Right hindlimb (tissue), 1 donor: ENCODE data around the gene C22orf23.
A peak's percentile ranks its signal among the peaks of the same experiment; 100 is the strongest.

Experiments
- DNase-seq: peaks from one replicate; pipeline ENCODE4 v3.0.0-alpha.2; 2018

The C22orf23 gene

GRCh38 chr22:37924386-37925065, 28.9 kb downstream of the C22orf23 start:
- no peak for DNase-seq

DNA sequence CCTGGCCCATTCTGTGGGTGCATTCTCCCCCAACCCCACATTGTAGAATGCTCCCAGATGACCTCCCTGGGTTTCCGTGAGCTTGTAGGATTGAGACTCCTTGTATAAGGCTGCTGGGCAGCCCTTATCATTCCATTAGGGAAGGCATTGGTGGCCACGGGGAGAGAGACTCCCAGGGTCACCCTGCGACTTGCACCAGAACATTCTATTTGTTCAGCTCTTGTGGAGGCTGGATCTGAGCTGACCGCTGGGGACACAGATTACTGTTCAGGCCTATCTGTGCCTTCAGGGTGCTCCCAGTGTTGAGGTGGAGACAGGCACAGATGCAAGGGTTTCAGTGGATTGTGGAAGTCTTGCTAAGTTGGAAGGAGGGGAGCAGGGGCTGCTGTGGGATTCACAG, 29.5 kb downstream of the C22orf23 start:
- no peak for DNase-seq

GRCh38 chr22:37922191-37922590, 31.2 kb downstream of the C22orf23 start:
- DNase-seq = no peak

- no peak for DNase-seq
These were observed 33.3 kb downstream of the C22orf23 start for GRCh38 chr22:37920126-37920525.

DNA sequence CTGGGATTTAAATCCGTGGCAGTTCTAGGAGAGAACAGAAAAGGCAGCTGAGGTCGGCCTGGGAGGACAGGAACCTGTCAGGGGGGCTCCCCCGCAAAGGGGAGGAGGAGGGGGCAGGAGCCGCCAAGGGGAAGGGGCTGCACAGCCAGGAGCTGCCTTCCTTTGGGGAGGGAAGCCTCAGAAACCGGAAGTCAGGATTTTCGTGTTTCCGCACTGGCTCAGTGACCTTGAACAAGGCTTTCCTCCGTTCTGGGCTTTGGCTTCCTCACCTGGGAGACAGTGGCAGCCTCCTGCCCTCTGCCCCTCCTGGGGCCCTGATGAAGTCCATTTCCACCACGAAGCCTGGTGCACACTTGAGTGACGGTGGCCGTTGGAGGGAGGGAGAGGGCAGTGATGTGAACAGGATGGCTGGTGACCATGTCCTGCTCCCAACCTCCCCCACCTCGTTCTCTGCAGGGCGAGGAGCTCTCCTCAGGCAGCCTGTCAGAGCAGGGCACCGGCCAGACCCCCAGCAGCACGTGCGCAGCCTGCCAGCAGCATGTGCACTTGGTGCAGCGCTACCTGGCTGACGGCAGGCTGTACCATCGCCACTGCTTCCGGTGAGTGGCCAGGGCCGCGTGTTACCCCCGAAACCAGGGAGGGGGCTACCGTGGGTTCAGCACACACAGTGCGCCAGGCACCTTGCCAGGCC, 34.7 kb downstream of the C22orf23 start:
- DNase-seq = no peak

GRCh38 chr22:37917874-37918548, 35.4 kb downstream of the C22orf23 start:
- DNase-seq = no peak

- DNase-seq = no peak
These were observed 37.1 kb downstream of the C22orf23 start for GRCh38 chr22:37916311-37916710.

GRCh38 chr22:37913233-37913721, 40.1 kb downstream of the C22orf23 start:
- DNase-seq = no peak

DNA sequence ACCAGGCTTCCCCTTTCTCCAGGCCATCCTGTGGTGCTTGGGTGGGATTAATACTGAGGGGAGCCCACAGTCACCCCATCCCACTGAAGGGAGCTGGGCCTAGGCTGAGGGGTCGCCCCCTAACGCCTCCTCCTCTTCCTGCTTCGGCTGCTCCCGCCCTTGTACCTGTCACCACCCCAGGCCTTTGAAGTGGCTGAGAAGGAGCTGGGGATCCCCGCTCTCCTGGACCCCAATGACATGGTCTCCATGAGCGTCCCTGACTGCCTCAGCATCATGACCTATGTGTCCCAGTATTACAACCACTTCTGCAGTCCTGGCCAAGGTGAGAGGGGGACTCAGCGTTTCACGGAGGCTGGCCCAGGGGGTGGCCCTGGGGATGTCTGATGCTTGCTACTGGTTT, 41.2 kb downstream of the C22orf23 start:
- DNase-seq = no peak

DNA sequence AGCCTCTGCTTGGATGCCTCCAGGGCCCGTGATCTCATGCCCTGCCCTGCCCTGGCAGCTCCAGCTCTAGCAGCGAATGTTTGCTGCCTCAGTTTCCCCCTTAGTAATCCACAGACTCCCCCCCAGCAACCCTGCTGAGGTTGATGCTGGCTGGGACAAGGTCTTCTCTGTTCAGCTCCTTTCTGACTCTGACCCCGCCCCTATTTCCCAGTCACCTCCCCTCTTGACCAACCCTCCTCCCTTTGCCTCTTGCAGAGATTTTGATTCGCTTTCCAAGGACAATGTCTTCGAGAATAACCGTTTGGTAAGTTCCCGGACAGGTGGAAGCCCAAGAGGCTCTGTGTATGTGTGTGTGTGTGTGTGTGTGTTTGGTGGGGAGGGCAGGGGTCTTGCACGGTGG, 41.7 kb downstream of the C22orf23 start:
- no peak for DNase-seq

DNA sequence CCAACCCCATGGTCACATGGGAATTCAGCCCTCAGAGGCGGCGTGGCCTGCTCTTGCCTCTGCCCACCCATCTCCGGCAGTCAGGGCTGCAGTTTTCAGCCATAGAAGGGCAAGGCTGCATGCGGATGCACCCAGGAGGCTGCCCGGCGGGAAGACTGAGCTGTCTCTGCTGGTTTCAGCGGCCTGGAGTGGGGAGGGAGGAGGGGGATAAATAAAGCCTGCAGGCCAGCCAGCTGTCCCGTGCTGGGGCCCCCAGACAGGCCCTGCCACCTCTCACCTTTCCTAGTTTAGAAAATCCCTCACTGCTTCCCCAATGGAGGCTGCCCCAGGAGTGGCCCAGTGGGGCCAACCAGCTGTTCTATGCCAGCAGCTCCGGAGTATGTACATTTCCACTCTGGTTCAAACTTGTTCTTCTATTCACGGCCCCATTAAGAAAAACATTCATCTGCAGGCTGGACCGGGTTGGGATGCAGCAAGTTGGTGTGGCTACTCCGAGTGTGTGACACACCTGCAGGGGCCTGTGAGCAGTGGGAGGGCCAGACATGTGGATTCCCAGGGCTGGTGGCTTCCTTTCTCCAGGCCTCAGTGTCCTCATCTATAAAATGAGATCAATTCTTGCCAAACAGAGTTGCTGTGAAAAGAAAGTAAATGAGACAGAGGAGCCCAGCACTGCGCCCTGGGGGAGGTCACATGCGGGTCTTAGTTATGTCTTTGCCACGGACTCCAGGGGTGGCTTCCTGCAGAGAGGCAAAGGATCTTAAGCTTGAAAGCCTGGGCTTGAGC, 42.3 kb downstream of the C22orf23 start:
- peak; percentile 58 for DNase-seq

GRCh38 chr22:37909766-37910165, 43.6 kb downstream of the C22orf23 start:
- no peak for DNase-seq

- no peak for DNase-seq
These were observed 46.1 kb downstream of the C22orf23 start for GRCh38 chr22:37907036-37907954.

DNA sequence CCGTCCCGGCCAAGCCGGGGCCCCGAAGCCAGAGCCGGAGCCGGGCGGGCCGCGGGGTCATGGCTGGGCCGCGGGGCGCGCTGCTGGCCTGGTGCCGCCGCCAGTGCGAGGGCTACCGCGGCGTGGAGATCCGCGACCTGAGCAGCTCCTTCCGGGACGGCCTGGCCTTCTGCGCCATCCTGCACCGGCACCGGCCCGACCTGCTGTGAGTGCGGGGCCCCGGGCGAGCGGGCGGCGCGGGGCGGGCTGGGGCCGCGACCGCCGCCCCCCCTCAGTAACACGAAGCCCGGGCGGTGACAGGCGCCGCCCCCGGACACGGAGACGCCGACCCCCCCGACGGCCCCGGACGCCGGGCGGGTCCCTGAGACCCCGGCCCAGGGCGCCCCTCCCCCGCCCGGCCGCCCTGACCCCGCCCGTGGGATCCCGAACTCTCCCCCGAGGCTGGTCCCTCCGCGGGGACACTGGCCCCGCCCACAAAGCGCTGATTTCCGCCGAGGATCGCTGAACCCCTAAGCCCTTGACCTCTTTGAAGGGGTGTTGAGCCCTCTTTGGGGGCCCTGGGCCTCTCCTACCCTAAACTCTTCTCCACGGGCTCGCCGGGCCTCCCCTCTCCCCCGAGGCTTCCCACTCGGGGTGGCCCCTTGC, 46.9 kb downstream of the C22orf23 start:
- DNase-seq = no peak

DNA sequence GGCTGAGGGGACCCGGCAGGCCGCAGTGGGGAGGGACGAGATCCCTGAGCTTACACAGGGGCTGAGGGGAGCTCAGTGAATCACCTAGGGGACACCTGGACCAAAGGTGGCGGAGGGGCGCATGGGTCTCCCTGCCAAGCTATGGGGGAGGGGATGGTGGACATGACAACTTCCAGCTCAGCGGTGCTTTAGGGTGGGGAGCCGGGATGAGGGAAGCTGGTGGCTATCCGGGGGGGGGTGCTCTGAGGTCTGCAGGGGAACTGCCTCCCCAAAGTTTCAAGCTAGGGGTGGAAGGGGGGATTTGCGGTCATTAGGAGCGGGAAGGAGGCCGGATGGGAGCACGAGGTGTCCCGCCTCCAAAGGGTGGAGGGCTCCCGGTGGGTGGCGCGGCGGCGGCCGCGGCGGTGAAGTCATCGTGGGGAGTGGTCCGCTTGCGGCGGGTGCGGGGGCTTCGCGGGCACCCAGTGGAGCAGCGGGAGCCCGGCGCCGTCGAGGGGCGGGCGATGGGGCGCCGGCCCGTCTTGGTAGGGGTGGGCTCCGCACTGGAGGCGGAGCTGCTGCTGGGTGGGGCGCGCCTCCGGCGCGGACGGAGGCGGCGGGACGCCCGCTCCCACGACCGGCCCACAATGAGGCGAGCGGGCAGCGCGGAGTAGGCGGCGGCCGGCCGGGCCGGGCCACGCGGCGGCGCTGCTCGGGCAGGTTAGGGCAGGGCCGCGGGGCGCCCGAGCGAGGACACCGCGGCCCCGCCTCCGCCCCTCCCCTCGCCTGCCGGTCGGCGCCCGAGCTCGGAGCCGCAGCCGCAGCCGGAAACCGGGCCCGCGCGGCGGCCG, 47.7 kb downstream of the C22orf23 start, which contains the start of gene MICALL1:
Gene MICALL1, plus strand, starts transcription at position 764 of the 830 bp plus-strand sequence. CDS start 126 bp downstream, outside the sequence.
- DNase-seq = peak; percentile 77

GRCh38 chr22:37904572-37905533, 48.5 kb downstream of the C22orf23 start:
- peak; percentile 56 for DNase-seq

- peak; percentile 42 for DNase-seq
These were observed 54.8 kb downstream of the C22orf23 start for GRCh38 chr22:37898441-37899181.

DNA sequence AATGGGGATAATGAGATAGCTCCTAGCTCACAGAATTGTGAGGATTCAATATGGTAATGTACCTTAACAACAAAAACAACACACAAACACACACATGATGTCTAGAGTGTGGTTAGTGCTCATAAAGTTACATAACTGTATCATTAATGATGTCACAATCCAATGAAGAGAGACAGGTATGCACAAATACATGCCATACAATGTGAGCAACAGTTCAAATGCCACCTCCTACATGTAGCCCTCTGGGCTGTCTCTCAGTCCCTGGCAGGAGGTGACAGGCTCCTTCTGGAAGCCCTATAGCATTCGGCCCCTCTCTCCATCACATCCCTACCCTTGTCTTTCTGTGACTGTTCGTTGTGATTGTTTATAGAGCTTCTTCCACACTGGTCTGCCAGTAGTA, 55.6 kb downstream of the C22orf23 start:
- DNase-seq = no peak
